ENCODE data around the gene SUCO.

The SUCO gene

GRCh38 chr1:172545396-172546004 is 12.6 kb downstream of the SUCO start:
- DNase-seq (ENCODE audit: insufficient read length, low spot score), result no peak
- TF ChIP-seq CTCF (IDR thresholded peaks at IDR 0.05; ENCODE audit: insufficient read depth, missing control alignments), result no peak

GRCh38 chr1:172547071-172547470 is 14.1 kb downstream of the SUCO start:
- FAIRE-seq (peak; percentile 48), DNase-seq (ENCODE audit: insufficient read length, low spot score) (no peak)
- TF ChIP-seq CTCF (IDR thresholded peaks at IDR 0.05; ENCODE audit: insufficient read depth, missing control alignments), result no peak

More at GRCh38 chr1:172545396-172546004, 12.6 kb downstream of the SUCO start:
- FAIRE-seq, result peak; percentile 63

GRCh38 chr1:172549621-172550280 is 16.8 kb downstream of the SUCO start:
- TF ChIP-seq CTCF (IDR thresholded peaks at IDR 0.05; ENCODE audit: insufficient read depth, missing control alignments), result no peak
- no peak for DNase-seq (ENCODE audit: insufficient read length, low spot score)
- peak; percentile 29 for FAIRE-seq

- TF ChIP-seq CTCF (IDR thresholded peaks at IDR 0.05; ENCODE audit: insufficient read depth, missing control alignments), result no peak
These were observed 18.3 kb downstream of the SUCO start for GRCh38 chr1:172551279-172551678.

GRCh38 chr1:172554915-172555314 is 22.0 kb downstream of the SUCO start:
- FAIRE-seq (no peak), DNase-seq (ENCODE audit: insufficient read length, low spot score) (no peak)
- TF ChIP-seq CTCF (IDR thresholded peaks at IDR 0.05; ENCODE audit: insufficient read depth, missing control alignments), result no peak

More at GRCh38 chr1:172551279-172551678, 18.3 kb downstream of the SUCO start:
- DNase-seq (ENCODE audit: insufficient read length, low spot score) (no peak), FAIRE-seq (peak; percentile 78)

GRCh38 chr1:172556461-172556860 is 23.5 kb downstream of the SUCO start:
- no peak for TF ChIP-seq CTCF (IDR thresholded peaks at IDR 0.05; ENCODE audit: insufficient read depth, missing control alignments)
- no peak for FAIRE-seq
- DNase-seq (ENCODE audit: insufficient read length, low spot score), result no peak

GRCh38 chr1:172557270-172557669 is 24.3 kb downstream of the SUCO start:
- FAIRE-seq (no peak), DNase-seq (ENCODE audit: insufficient read length, low spot score) (no peak)
- TF ChIP-seq CTCF (IDR thresholded peaks at IDR 0.05; ENCODE audit: insufficient read depth, missing control alignments), result no peak

Measured in D721Med (cell line).